ENCODE data around the gene KIF3B. TPM values are rescaled to one million over a fixed set of nuclear protein-coding genes. Genes with fewer than 3 reads are reported as not detected.

Gene KIF3B
- total and polyA plus RNA-seq, 2 of the 13 experiments (the other 11 are each of a cell fraction or from before 2014, with no cell fraction given), result 23.6 to 28.8 TPM

DNA sequence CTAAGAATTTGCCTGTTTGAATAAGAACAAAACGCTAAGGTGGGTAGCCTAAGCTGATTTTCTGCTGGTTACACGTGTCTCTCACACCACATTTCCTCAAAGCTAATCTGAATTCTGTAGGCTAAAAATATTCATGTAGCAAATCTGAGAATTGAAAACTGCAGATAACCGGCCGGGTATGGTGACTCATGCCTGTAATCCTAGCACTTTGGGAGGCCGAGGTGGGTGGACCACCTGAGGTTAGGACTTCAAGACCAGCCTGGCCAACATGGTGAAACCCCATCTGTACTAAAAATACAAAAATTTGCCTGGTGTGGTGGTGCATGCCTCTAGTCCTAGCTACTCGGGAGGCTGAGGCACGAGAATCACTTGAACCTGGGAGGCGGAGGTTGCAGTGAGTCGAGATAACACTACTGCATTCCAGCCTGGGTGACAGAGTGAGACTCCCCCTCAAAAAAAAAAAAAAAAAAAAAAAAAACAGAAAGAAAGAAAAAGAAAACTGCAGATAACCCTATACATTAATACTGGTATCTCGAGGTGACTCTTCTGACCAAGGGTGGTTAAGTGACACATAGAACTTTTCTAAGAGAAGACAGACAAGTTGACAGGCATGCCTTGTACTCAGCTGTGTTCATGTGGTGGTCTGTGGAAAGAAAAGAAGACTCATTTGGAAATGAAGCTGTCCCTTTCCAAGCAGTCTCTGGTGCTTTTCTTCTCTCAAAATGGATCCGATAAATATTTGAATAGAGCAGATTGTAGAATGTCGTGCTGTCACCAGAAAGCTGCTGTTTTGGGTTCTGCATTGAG is 55.9 kb downstream of the KIF3B start:
- CTCF ChIA-PET (ENCODE audit: low intra/inter-chr PET ratio, low total read pairs), result no interaction called here
- intact Hi-C loops (cut with micrococcal nuclease; ENCODE audit: unreplicated experiment) (no loop called here), in situ Hi-C loops (cut with HindIII; ENCODE audit: extremely low pct_ligation_motif_present, low pct_unique_long_range_greater_than_20kb) (no loop called here)
- FAIRE-seq, result no peak
- H4K20me1 ChIP-seq (ENCODE audit: insufficient read depth, low read length), result no peaks in the 10 kb centered on the region
- H3K4me3 ChIP-seq (replicated peaks in 1 of 3; ENCODE audit: insufficient read depth in 1 of 3, low read depth in 2 of 3, low read length in 3 of 3), result no peak overlapping the region
- H2AFZ ChIP-seq (ENCODE audit: low read length), result no peak overlapping the region
- no peaks in the 10 kb centered on the region for H3K79me2 ChIP-seq (ENCODE audit: insufficient read depth, low read length)
- POLR2A ChIA-PET, result interaction anchor here (0.7 to 1.6 kb wide), 3 partner anchors 10 to 24 kb away, joined by 3 to 5 read pairs (median 4); partner anchors contain the start of gene ASXL1
- no peaks in the 10 kb centered on the region for H3K9me3 ChIP-seq (ENCODE audit: low read length)
- peaks cover 12 to 36% of the 10 kb centered on the region in 2 experiments for H3K36me3 ChIP-seq (replicated peaks in 1 of 2; ENCODE audit: control insufficient read depth in 1 of 2, insufficient read depth in 2 of 2, low read length in 2 of 2)
- no peak overlapping the region for H3K27ac ChIP-seq (ENCODE audit: extremely low read length, insufficient read depth, low read length)
- BruUV-seq (replicated peaks), result no TSS peak
- no peak for ATAC-seq
- DNase-seq (ENCODE audit: low spot score), result no peak
- peaks cover 53% of the 10 kb centered on the region for H3K4me1 ChIP-seq (ENCODE audit: insufficient read depth, low read length)
- H3K4me2 ChIP-seq (ENCODE audit: low read depth, low read length), result no peak overlapping the region
- WGBS (ENCODE audit: low lambda C conversion rate), result 93% methylated on average over 12 of the region's 12 CpGs
- H3K27me3 ChIP-seq (ENCODE audit: control insufficient read depth in 1 of 2, insufficient read depth in 2 of 2, low read length in 2 of 2), result no peaks in the 10 kb centered on the region
- TF ChIP-seq MLLT10 (CRISPR knock-in tag; IDR thresholded peaks at IDR 0.05) (no peak), AKAP8 (CRISPR knock-in tag; IDR thresholded peaks at IDR 0.05) (no peak), ZNF619 (CRISPR knock-in tag; IDR thresholded peaks at IDR 0.05) (no peak), ZNF205 (CRISPR knock-in tag; IDR thresholded peaks at IDR 0.05) (no peak), ZNF44 (CRISPR knock-in tag; IDR thresholded peaks at IDR 0.05) (no peak), TSC22D2 (CRISPR knock-in tag; IDR thresholded peaks at IDR 0.05; ENCODE audit: borderline replicate concordance) (no peak), GATAD2A (CRISPR knock-in tag; IDR thresholded peaks at IDR 0.05) (no peak), BHLHE40 (IDR thresholded peaks at IDR 0.05; ENCODE audit: low read length) (no peak), RFXAP (CRISPR knock-in tag; IDR thresholded peaks at IDR 0.05; ENCODE audit: borderline replicate concordance) (no peak), SOX6 (IDR thresholded peaks at IDR 0.05) (no peak), SOX6 (CRISPR knock-in tag; IDR thresholded peaks at IDR 0.05) (no peak), HDAC1 (CRISPR knock-in tag; IDR thresholded peaks at IDR 0.05) (no peak), PRMT3 (CRISPR knock-in tag; IDR thresholded peaks at IDR 0.05; ENCODE audit: borderline replicate concordance, low read depth) (no peak), HIC2 (CRISPR knock-in tag; IDR thresholded peaks at IDR 0.05; ENCODE audit: low read depth) (no peak), KAT7 (CRISPR knock-in tag; IDR thresholded peaks at IDR 0.05; ENCODE audit: borderline replicate concordance) (no peak), YEATS4 (CRISPR knock-in tag; IDR thresholded peaks at IDR 0.05; ENCODE audit: borderline replicate concordance) (no peak)
- TF ChIP-seq, protein P1, sequence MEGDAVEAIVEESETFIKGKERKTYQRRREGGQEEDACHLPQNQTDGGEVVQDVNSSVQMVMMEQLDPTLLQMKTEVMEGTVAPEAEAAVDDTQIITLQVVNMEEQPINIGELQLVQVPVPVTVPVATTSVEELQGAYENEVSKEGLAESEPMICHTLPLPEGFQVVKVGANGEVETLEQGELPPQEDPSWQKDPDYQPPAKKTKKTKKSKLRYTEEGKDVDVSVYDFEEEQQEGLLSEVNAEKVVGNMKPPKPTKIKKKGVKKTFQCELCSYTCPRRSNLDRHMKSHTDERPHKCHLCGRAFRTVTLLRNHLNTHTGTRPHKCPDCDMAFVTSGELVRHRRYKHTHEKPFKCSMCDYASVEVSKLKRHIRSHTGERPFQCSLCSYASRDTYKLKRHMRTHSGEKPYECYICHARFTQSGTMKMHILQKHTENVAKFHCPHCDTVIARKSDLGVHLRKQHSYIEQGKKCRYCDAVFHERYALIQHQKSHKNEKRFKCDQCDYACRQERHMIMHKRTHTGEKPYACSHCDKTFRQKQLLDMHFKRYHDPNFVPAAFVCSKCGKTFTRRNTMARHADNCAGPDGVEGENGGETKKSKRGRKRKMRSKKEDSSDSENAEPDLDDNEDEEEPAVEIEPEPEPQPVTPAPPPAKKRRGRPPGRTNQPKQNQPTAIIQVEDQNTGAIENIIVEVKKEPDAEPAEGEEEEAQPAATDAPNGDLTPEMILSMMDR (CRISPR knock-in tag; IDR thresholded peaks at IDR 0.05), result no peak
- TF ChIP-seq, protein P2, sequence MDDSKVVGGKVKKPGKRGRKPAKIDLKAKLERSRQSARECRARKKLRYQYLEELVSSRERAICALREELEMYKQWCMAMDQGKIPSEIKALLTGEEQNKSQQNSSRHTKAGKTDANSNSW (CRISPR knock-in tag; IDR thresholded peaks at IDR 0.05; ENCODE audit: borderline replicate concordance), result no peak
- no peak overlapping the region for H3K9ac ChIP-seq (ENCODE audit: insufficient read depth, low read depth, low read length)
